Fibroblast of lung (primary cell): ENCODE results near the gene CAMTA1. TPM values are rescaled to one million over a fixed set of nuclear protein-coding genes. Genes with fewer than 3 reads are reported as not detected.

ENCODE experiments used
- DNase-seq, 2 donors: peaks; one replicate each; pipeline versions ENCODE4 v3.0.0 to v3.0.0-alpha.2; 2010; ENCODE audit warnings: low read depth in 2 of 2
- H2AFZ ChIP-seq: 2 replicates; pipeline ENCODE4 v1.5.1; 2012; ENCODE audit warnings: low read length, control low read depth, inconsistent platforms
- H3K27ac ChIP-seq: 2 replicates; pipeline ENCODE4 v1.5.1; 2011; ENCODE audit warnings: low read length, control low read depth; ENCODE audit not compliant: insufficient read depth
- H3K27me3 ChIP-seq: 2 replicates; pipeline ENCODE4 v1.5.1; 2011; ENCODE audit warnings: mild to moderate bottlenecking, low read length; ENCODE audit not compliant: control insufficient read depth, insufficient read depth
- H3K36me3 ChIP-seq: 2 replicates; pipeline ENCODE4 v1.5.1; 2011; ENCODE audit warnings: low read length; ENCODE audit not compliant: control insufficient read depth, insufficient read depth
- H3K4me1 ChIP-seq: 2 replicates; pipeline ENCODE4 v1.5.1; 2011; ENCODE audit warnings: low read length; ENCODE audit not compliant: control insufficient read depth, insufficient read depth; ENCODE audit errors: extremely low read depth
- H3K4me2 ChIP-seq: 2 replicates; pipeline ENCODE4 v1.5.1; 2011; ENCODE audit warnings: low read length, control low read depth; ENCODE audit not compliant: insufficient read depth; ENCODE audit errors: extremely low read depth
- H3K4me3 ChIP-seq, 4 experiments: fragments of 200-600 bp in 1 of 4; sonication (generic) in 1 of 4; replicated peaks in 1 of 4; 2 replicates each; pipeline ENCODE4 v1.5.1; 2011 to 2016; ENCODE audit warnings: low read length in 4 of 4, low read depth in 3 of 4, mild to moderate bottlenecking in 3 of 4, control low read depth in 2 of 4, inconsistent platforms in 1 of 4, mixed read lengths in 1 of 4; ENCODE audit not compliant: insufficient read depth in 1 of 4; ENCODE audit errors: control extremely low read depth in 1 of 4
- H3K79me2 ChIP-seq: 2 replicates; pipeline ENCODE4 v1.5.1; 2012; ENCODE audit warnings: mild to moderate bottlenecking, low read length, inconsistent platforms; ENCODE audit not compliant: control insufficient read depth, insufficient read depth
- H3K9ac ChIP-seq: 2 replicates; pipeline ENCODE4 v1.5.1; 2011; ENCODE audit warnings: mild to moderate bottlenecking, low read length, control low read depth; ENCODE audit not compliant: insufficient read depth
- H3K9me3 ChIP-seq: 2 replicates; pipeline ENCODE4 v1.5.1; 2012; ENCODE audit warnings: low read depth, low read length; ENCODE audit not compliant: control insufficient read depth, insufficient read depth
- H4K20me1 ChIP-seq: 2 replicates; pipeline ENCODE4 v1.5.1; 2011; ENCODE audit warnings: low read length; ENCODE audit not compliant: control insufficient read depth, insufficient read depth; ENCODE audit errors: extremely low read depth
- EZH2 ChIP-seq: IDR thresholded peaks from 2 replicates; pipeline ENCODE4 v1.5.1; 2012; ENCODE audit warnings: low read length, control low read depth, mild to moderate bottlenecking; ENCODE audit errors: missing control alignments
- polyA plus RNA-seq, 2 donors: library from polyadenylated mRNA; depleted of rRNA in 1 of 2; stranded (reverse) in 1 of 2; unstranded in 1 of 2; fragments of >200 nt; gene quantifications; 2 replicates each; pipeline ENCODE4 v1.2.1, GENCODE V29; 2011 to 2012; ENCODE audit warnings: missing spikeins in 1 of 2
- total RNA-seq: library from RNA; depleted of rRNA; stranded (reverse); fragments of >200 nt; gene quantifications from 2 replicates; pipeline ENCODE4 v1.2.1, GENCODE V29; 2014
- TF ChIP-seq, protein P1 (sequence below), 2 donors: IDR thresholded peaks in 1 of 2; conservative IDR thresholded peaks in 1 of 2; 1 replicate in 1 of 2; 2 replicates in 1 of 2; pipeline ENCODE4 v1.5.1; 2011 to 2012; ENCODE audit warnings: low read length in 2 of 2, control low read depth in 1 of 2, inconsistent platforms in 1 of 2, low read depth in 1 of 2, mild to moderate bottlenecking in 1 of 2

Gene CAMTA1
- total and polyA plus RNA-seq, 2 donors (not counting 1 experiment from before 2014, with no cell fraction given): 47.6 to 86.0 TPM

DNA sequence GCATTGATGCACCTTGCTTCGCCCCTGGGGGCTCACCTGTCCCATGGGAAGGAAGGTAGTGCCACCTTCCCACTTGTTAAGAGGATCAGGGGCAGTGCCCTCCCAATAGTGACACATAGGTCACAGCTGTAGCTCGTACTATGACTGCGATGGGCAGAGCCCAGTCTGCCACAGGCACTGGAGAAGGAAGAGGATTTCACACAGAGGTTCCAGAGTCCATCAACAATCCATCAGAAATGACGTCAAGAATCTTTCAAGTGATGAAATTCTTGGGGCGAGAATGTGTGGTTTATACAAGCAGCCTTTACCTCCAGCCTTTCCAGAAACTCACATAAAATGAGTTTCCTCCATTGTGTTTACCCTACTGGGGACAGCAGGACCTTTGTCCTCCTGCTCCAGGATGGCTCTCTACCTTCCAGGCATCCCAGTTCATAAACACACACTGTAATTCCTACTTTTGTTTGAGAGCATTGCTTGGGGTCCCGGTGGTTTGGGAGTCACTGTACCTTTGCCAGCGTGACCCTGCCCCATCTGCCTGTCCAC lies 725.2 kb downstream of the CAMTA1 start:
- Histone ChIP-seq H3K4me2 (no peak overlapping the region), H3K9ac (no peak overlapping the region), H3K36me3 (no peaks in the 10 kb centered on the region), H4K20me1 (no peaks in the 10 kb centered on the region), H3K27me3 (no peaks in the 10 kb centered on the region), H3K79me2 (no peaks in the 10 kb centered on the region), H2AFZ (no peak overlapping the region), H3K4me1 (no peaks in the 10 kb centered on the region), H3K27ac (no peak overlapping the region), H3K9me3 (no peaks in the 10 kb centered on the region), H3K4me3 (no peak overlapping the region)
- TF ChIP-seq, protein P1, sequence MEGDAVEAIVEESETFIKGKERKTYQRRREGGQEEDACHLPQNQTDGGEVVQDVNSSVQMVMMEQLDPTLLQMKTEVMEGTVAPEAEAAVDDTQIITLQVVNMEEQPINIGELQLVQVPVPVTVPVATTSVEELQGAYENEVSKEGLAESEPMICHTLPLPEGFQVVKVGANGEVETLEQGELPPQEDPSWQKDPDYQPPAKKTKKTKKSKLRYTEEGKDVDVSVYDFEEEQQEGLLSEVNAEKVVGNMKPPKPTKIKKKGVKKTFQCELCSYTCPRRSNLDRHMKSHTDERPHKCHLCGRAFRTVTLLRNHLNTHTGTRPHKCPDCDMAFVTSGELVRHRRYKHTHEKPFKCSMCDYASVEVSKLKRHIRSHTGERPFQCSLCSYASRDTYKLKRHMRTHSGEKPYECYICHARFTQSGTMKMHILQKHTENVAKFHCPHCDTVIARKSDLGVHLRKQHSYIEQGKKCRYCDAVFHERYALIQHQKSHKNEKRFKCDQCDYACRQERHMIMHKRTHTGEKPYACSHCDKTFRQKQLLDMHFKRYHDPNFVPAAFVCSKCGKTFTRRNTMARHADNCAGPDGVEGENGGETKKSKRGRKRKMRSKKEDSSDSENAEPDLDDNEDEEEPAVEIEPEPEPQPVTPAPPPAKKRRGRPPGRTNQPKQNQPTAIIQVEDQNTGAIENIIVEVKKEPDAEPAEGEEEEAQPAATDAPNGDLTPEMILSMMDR (conservative IDR thresholded peaks at IDR 0.05 in 1 of 2, IDR thresholded peaks at IDR 0.05 in 1 of 2; ENCODE audit: low read depth in 1 of 2, low read length in 2 of 2): no peak
- TF ChIP-seq EZH2: no peak
- DNase-seq: no peak

DNA sequence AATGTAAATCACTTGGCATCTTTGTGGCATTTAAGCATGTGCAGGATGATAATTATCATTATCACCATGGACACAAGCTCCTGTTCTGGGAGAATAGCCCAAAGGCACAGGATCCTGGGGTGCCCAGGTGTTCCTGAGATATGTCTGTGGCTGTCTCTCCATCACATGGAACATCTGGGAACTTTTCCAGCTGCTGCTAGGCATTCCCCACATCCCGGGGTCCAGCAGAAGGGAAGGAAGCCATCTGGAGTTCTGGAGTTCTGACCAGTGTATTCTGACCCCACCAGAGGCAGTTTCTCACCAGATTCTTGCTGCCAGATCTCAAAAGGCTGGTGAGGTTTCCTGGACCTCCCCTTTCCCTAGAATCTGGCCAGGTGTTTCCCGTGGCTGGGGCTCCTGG lies 726.1 kb downstream of the CAMTA1 start:
- Histone ChIP-seq H2AFZ (no peak overlapping the region), H3K79me2 (no peaks in the 10 kb centered on the region), H3K9ac (no peak overlapping the region), H4K20me1 (no peaks in the 10 kb centered on the region), H3K36me3 (no peaks in the 10 kb centered on the region), H3K27me3 (peaks cover under 1% of the 10 kb centered on the region), H3K4me1 (no peaks in the 10 kb centered on the region), H3K27ac (no peak overlapping the region), H3K4me2 (no peak overlapping the region), H3K4me3 (no peak overlapping the region), H3K9me3 (no peaks in the 10 kb centered on the region)
- DNase-seq: no peak
- no peak for TF ChIP-seq EZH2
- TF ChIP-seq, protein P1 (conservative IDR thresholded peaks at IDR 0.05 in 1 of 2, IDR thresholded peaks at IDR 0.05 in 1 of 2; ENCODE audit: low read depth in 1 of 2, low read length in 2 of 2): no peak

DNA sequence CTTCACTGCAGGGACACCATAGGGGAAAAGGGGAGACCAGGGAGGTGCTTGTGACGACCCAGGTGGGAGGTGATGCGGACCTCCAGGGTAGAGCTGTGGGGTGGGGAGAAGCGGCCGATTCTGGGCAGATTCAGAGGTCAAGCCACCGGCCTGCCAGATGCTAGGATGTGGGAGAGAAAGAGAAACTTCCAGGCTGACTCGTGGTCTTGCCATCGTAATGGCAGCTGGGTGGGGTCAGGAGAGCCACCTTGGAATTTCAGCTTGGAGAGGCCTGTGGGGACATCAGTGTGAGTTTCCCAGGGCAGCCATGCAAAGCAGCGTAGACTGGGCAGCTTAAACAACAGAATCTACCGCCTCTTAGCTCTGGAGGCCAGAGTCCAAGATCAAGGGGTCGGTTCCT lies 727.8 kb downstream of the CAMTA1 start:
- Histone ChIP-seq H2AFZ (no peak overlapping the region), H3K36me3 (no peaks in the 10 kb centered on the region), H4K20me1 (no peaks in the 10 kb centered on the region), H3K27me3 (peaks cover 3% of the 10 kb centered on the region), H3K27ac (no peak overlapping the region), H3K4me2 (no peak overlapping the region), H3K9me3 (no peaks in the 10 kb centered on the region), H3K79me2 (no peaks in the 10 kb centered on the region), H3K9ac (no peak overlapping the region), H3K4me3 (no peak overlapping the region), H3K4me1 (no peaks in the 10 kb centered on the region)
- no peak for DNase-seq
- TF ChIP-seq, protein P1 (conservative IDR thresholded peaks at IDR 0.05 in 1 of 2, IDR thresholded peaks at IDR 0.05 in 1 of 2; ENCODE audit: low read depth in 1 of 2, low read length in 2 of 2): no peak
- no peak for TF ChIP-seq EZH2
